Parietal lobe (tissue), 1 donor: ENCODE measurements around the gene COPS3. TPM values are rescaled to one million over a fixed set of nuclear protein-coding genes. Genes with fewer than 3 reads are reported as not detected.

ENCODE experiments used
- total RNA-seq: library from RNA; depleted of rRNA; stranded (reverse); fragments of >200 nt; gene quantifications from one replicate; pipeline ENCODE4 v1.2.3, GENCODE V29; 2014

COPS3 gene
- 86.1 TPM for total RNA-seq

GRCh38 chr17:17280613-17281549 lies at the start of gene COPS3:
Gene COPS3 (minus strand): TSS chr17:17281246. CDS start chr17:17281186, 60 bp downstream.

GRCh38 chr17:17303010-17303846 lies 22.2 kb upstream of the COPS3 start, which contains the start of gene NT5M:
Gene NT5M (plus strand): TSS chr17:17303373. CDS start chr17:17303551, 178 bp downstream.

GRCh38 chr17:17237026-17237799 lies 43.8 kb downstream of the COPS3 start, which contains the start of gene FLCN:
Gene FLCN (minus strand): TSS chr17:17237168. CDS start chr17:17228137, 9,031 bp downstream.

DNA sequence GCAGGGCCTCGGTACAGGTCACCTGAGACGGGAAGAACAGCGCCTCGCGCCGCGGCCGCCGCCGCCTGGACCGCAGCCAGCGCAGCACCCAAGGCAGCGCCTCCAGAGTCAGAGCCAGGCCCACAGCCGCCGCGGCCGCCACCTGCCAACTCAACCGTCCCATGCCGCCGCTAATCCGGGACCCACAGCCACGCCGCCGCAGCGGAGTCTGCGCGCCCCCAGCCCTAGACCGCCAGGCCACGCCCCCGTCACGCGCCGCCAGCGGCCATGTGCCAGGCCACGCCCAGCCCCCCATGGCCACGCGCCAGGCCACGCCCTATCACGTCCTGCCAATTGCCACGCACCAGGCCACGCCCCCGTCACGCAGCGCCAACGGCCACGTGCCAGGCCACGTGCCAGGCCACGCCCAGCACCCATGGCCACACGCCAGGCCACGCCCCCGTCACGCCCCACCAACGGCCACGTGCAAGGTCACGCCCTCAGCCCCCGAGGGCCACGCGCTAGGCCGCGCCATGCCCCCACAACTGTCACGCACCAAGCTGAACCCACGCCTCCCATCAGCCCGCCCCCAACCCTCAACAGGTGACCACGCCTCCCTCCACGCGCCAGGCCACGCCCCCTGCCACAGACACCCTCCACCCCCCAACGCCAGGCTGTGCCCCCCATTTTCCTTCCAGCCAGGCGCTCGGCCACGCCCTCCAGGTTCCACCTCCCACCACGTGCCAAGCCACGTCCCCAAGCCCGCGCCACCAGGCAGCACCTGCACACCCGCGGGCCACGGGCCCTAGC lies 74.7 kb downstream of the COPS3 start, which contains the start of gene PLD6:
TSS of gene PLD6 (minus strand) at position 210 of the 789 bp plus-strand sequence. CDS start at position 163, 47 bp downstream.

Other genes with a start within 250 kb of the COPS3 start
- 260 TPM for gene MPRIP, start 238.8 kb downstream of the COPS3 start, total RNA-seq
- 6.9 TPM for gene PLD6, start 74.9 kb downstream of the COPS3 start, total RNA-seq
- 48.2 TPM for gene FLCN, start 44.1 kb downstream of the COPS3 start, total RNA-seq
- gene NT5M, start 22.1 kb upstream of the COPS3 start, total RNA-seq: 5.0 TPM
- 28.5 TPM for gene MED9, start 195.8 kb upstream of the COPS3 start, total RNA-seq
- gene RASD1, start 215.1 kb upstream of the COPS3 start, total RNA-seq: 9.1 TPM